HL-60/S4 treated with retinoic acid at 250 ng/mL for 4 days and 3 days (cell line): ENCODE data around the gene FBLN2.
"Not testable (repeated sequence)": the region's sequence is repeated elsewhere in the genome, so short reads cannot be mapped to it uniquely, and the experiment has no call there.

Source experiments
- in situ Hi-C: fragments of 300-500 bp; cut with MboI; formaldehyde crosslinking; loops from 2 replicates; pipeline ENCODE4 v1.7.0; 2022; ENCODE audit warnings: low sequenced_read_pairs

The FBLN2 gene

GRCh38 chr3:13513051-13513912 lies 35.6 kb upstream of the FBLN2 start:
- in situ Hi-C loops = no loop called here

GRCh38 chr3:13513913-13514517 lies 34.9 kb upstream of the FBLN2 start:
- in situ Hi-C loops = no loop called here

DNA sequence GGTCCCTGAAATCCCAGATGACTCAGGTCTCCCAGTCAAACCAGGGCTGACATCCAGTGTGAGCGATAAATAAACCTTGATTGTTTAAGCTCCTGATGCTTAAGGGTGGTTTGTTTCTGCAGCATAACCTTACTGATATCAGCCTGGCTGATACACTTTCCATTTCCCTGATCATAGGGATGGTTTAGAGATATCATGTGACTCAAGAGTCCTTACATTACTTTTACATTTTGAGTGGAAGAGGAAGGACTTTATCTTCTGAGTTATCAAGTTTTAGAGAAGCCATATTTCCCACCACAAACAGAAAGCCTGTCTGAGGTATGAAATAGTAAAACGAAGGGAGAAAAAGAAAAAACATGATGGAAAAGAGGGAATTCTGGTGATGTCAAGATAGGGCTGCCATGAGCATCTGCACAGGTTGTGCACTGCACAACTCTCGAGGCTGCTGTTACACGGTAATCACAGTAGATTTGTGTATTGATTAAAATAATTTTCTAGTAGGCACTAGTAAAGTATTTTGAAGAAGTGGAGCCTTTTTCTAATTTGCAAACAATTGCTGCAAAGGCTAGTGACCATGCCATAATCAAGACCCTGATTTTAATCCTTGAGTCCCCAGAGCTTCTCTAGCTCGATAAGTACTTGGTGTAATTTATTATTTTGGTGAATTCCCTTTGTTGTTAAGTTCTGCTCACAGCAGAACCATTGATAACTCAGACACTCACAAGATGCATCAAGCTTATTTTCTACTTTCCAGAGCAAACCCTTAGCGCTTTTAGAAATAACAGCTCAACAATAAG lies 34.1 kb upstream of the FBLN2 start:
- in situ Hi-C loops = no loop called here

DNA sequence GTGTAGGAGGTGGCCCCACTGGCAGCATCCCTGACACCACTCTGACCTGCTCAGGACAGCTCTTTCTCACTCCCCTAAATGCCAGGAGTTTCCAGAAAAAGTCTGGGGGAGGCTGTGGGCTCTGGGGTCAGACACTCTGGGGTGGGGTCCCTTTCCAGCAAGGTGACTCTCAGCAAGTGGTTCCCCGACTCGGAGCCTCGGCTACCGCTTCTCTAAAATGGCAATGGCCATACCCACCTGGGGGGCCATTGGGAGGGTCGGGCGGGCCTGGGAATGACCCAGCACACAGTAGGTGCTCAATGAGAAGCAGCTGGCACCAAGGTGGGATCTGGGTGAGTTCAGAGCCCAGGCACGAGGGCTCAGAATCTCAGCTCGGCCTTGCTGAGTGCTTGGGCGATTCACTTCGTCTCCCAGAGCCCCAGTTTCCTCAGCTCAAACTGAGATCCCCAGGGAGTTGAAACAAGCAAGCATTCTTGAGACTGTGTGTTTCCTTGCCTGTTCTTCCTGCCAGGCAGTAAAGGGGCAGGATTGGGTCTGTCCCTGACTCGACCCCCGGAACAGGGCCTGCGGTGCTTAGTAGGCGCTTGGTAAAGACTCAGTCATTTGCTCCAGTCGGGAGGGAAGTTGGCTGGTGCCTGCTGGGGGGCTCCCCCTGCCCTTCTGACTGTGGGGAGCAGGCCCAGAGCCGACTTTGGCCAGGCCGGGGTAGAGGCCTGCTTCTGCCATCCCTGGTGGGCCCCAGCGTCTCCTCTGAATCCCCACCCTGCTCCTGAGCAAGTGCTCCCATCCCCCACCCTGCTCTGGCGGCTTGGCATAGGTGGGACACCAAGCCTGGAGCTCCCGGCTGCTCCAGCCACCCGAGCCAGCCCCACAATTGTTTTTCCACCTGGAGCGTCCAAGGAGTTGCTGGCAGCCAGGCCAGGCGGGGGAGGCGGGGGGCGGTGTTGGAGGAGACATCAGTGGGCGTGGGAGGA lies 32.9 kb upstream of the FBLN2 start:
- in situ Hi-C loops = no loop called here

GRCh38 chr3:13516760-13517135 lies 32.2 kb upstream of the FBLN2 start:
- in situ Hi-C loops = no loop called here

GRCh38 chr3:13517253-13517977 lies 31.5 kb upstream of the FBLN2 start:
- in situ Hi-C loops = no loop called here

- in situ Hi-C loops = no loop called here
Measured at GRCh38 chr3:13518516-13518953, 30.4 kb upstream of the FBLN2 start.

DNA sequence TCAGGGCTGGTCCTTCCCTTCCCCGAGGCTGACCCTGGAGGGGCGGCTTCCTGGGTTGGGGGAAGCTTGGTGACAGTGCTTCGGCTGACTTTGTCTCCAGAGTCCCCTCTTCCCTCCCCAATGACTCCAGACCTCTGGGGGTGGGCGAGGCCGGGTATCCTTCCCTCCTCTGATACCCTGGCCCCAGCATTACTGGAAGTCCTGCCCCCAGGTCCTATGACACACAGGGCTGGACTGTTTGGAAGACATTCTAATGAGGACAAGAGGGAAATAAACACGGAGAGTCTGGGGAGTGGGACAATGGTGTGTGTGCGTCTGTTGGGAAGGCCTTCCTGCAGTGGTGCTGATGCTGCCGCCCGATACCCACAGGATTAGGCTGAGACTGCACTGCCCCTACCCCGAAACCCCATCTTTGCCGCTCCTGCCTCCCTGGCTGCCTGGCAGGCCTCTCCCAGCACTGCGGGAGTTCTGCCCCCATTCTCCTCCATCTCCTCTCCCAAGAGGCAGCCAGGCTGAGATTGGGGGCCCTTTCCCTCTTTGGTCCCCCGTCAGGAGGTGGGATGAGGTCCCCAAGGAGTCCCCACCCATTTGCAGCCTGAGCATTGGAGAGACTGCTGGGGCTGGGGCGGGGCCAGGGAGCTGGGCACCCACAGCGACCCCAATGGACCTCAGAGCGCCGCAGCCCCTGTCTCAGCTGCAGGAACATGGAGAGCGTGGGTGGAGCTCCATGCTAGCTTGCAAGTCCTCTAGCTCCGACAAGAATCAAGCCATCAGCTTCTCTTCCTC lies 29.7 kb upstream of the FBLN2 start:
- in situ Hi-C loops = no loop called here

DNA sequence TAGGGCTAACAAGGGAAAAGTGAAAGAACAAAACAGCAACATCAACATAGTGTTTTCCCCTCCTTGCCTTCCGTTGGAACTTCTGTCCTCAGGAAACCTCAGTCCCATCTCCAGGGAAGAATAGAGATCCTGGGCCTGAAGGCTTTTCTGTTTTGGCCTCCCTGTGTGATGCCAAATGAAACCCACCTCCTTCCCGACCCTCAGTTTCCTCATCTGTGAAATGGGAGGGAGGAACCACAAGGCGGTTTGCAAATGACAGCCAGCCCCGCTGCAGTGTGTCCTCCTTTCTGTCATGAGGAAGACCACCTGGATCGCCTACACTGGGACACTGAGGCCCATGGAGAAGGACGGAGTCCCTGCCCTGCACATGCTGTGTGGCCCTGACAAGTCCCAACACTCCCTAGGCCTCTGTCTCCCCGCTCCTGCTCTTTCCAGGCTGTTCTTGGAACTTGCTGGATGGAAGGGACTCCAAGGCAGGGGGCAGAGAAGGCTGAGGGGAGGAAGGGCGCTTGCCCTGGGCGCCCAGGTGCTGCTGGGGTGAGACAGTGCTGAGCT lies 28.5 kb upstream of the FBLN2 start:
- in situ Hi-C loops = no loop called here

- in situ Hi-C loops = no loop called here
Measured at GRCh38 chr3:13521309-13521708, 27.6 kb upstream of the FBLN2 start.

DNA sequence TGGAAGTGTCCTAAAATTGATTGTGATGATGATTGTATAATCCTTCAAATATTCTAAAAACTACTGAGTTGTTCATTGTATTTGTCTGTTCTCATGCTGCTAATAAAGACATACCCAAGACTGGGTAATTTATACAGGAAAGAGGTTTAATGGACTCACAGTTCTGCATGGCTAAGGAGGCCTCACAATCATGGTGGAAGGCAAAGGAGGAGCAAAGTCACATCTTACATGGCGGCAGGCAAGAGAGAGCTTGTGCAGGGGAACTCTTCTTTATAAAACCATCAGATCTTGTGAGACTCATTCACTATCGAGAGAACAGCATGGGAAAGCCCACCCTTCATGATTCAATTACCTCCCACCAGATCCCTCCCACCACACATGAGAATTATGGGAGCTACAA lies 27.2 kb upstream of the FBLN2 start:
- in situ Hi-C loops = not testable (repeated sequence)

GRCh38 chr3:13522236-13522635 lies 26.7 kb upstream of the FBLN2 start:
- in situ Hi-C loops = no loop called here

GRCh38 chr3:13524979-13525669 lies 23.8 kb upstream of the FBLN2 start:
- in situ Hi-C loops = no loop called here

- in situ Hi-C loops = no loop called here
Measured at GRCh38 chr3:13525827-13526625, 22.9 kb upstream of the FBLN2 start.

- in situ Hi-C loops = no loop called here
Measured at GRCh38 chr3:13526626-13526949, 22.3 kb upstream of the FBLN2 start.

DNA sequence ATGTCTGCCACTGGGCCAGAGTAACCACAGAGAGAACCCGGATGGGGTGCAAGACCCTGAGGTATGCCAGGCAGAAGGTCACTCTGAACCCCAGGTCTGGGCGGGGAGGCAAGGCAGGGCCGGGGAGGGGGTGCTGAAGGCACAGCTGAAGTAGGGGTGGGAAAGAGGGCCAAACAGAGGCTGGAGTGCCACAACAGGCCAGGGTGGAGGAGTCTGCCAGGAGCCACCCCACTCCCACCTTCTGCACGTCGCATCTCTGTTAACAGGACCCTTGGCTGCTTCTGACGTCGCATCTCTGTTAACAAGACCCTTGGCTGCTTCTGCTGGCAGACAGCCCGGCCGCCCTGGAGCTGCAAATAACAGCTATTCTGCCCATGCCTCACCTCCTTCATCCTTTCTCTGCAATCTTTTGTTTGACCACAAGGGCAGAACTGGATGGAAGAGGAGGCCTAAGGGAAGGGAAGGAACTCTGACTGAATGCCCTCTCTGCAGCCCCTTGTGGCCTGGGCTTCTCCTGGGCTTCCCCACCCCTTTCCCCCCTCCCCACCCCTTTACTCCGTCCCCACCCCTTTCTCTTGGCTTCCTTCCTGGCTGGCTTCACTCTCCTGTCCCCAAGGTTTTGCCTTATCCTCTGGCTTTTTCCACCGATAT lies 20.6 kb upstream of the FBLN2 start:
- in situ Hi-C loops = no loop called here
